ENCODE measurements around the gene CD109.

The CD109 gene

GRCh38 chr6:73695619-73696421, at the start of gene CD109:
Gene CD109 (plus strand): TSS chr6:73696203. CDS start chr6:73696216, 13 bp downstream.
- H3K9me3 ChIP-seq (ENCODE audit: control insufficient read depth, insufficient read depth, low read depth, low read length) = no peaks in the 10 kb centered on the region
- H3K27me3 ChIP-seq (ENCODE audit: control insufficient read depth, insufficient read depth, low read length) = no peaks in the 10 kb centered on the region; the same call in 1 of the 2 replicates
- H3K36me3 ChIP-seq (ENCODE audit: control insufficient read depth, insufficient read depth, low read length) = no peaks in the 10 kb centered on the region
- H3K4me3 ChIP-seq (ENCODE audit: low read depth, low read length) = peak within 1 kb of the TSS; percentile 63
- H3K9ac ChIP-seq (ENCODE audit: low read length) = peak within 1 kb of the TSS; percentile 62
- no peak within 1 kb of the TSS for H3K27ac ChIP-seq (ENCODE audit: low read depth, low read length)
- H3K4me1 ChIP-seq (ENCODE audit: control insufficient read depth, insufficient read depth, low read length) = peaks cover 23% of the 10 kb centered on the region

DNA sequence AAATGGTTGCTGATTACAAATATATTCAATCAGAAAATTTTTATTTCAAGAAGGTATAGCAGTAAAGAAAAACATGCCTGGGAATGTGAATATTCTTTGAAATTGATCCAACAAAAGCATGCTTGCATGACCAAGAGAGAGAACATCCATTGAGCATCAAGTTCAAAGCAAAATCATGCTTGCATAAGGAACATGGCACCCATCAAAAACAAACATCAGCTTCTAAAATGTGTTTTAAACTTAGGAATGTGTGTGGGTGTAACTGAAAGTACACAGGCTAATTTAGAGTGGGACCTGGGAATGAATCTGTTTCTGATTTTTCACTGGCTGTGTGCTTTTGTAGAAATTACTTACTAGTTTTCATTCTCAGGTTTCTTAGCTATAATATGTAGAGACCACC, 47.8 kb upstream of the CD109 start:
- H3K4me3 ChIP-seq (ENCODE audit: low read depth, low read length) = no peak overlapping the region
- no peak overlapping the region for H3K27ac ChIP-seq (ENCODE audit: low read depth, low read length)
- H3K9ac ChIP-seq (ENCODE audit: low read length) = no peak overlapping the region
- H3K27me3 ChIP-seq (ENCODE audit: control insufficient read depth, insufficient read depth, low read length) = no peaks in the 10 kb centered on the region
- H3K36me3 ChIP-seq (ENCODE audit: control insufficient read depth, insufficient read depth, low read length) = 0 out of 2 replicates have a peak, but pooled peaks cover 3% of the 10 kb centered on the region
- H3K4me1 ChIP-seq (ENCODE audit: control insufficient read depth, insufficient read depth, low read length) = peaks cover 4% of the 10 kb centered on the region; the same call in 1 of the 2 replicates
- no peaks in the 10 kb centered on the region for H3K9me3 ChIP-seq (ENCODE audit: control insufficient read depth, insufficient read depth, low read depth, low read length)

- Histone ChIP-seq H3K27ac (ENCODE audit: low read depth, low read length) (no peak overlapping the region), H3K4me3 (ENCODE audit: low read depth, low read length) (no peak overlapping the region), H3K27me3 (ENCODE audit: control insufficient read depth, insufficient read depth, low read length) (no peaks in the 10 kb centered on the region), H3K9me3 (ENCODE audit: control insufficient read depth, insufficient read depth, low read depth, low read length) (no peaks in the 10 kb centered on the region), H3K36me3 (ENCODE audit: control insufficient read depth, insufficient read depth, low read length) (0 out of 2 replicates have a peak, but pooled peaks cover 3% of the 10 kb centered on the region), H3K9ac (ENCODE audit: low read length) (no peak overlapping the region), H3K4me1 (ENCODE audit: control insufficient read depth, insufficient read depth, low read length) (peaks cover 6% of the 10 kb centered on the region)
These were observed 46.2 kb upstream of the CD109 start for GRCh38 chr6:73649783-73650182.

DNA sequence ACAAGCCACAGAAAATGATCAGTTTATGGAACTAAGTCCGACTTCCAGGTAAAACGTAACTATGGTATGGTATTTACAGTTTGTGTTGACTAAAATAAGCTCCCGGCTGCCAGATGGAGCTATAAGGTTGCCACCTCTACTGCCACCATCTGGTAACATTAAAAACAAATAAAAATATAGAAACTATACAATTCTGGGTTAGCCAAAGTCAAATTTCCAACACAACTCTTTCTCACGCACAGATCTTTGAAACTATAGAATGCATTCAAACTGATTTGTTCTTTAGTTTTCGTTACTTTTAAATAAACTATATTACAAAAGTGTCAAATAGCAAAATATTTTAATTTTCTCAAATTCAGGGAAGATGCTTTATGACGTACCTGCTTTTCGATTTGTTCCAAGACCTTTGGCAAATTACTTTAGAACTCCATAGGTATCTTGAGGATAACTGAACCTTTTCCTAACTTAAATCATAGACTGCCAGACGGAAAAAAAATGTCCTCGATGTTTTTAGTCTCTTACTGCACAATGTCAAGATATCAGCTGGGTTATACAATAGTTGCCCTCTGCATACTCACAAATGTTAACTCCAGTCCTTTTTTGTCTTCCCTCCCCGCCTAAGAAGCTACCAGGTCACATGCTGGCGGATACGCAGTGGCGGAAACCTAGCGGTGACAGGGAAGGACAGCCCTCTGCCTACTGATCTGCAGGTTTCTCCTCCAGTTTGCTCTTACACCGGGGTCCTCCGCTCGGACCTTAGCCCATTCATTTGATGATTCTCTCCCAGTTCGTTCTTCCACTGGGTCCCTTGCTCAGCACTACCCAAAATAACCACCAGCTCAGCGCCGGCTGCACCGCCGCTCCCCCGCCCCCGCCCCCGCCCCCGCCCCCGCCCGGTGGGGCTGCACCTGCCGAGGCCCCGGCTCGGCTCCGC, 43.1 kb upstream of the CD109 start:
- Histone ChIP-seq H3K36me3 (ENCODE audit: control insufficient read depth, insufficient read depth, low read length) (0 out of 2 replicates have a peak, but pooled peaks cover 3% of the 10 kb centered on the region), H3K9me3 (ENCODE audit: control insufficient read depth, insufficient read depth, low read depth, low read length) (no peaks in the 10 kb centered on the region), H3K27me3 (ENCODE audit: control insufficient read depth, insufficient read depth, low read length) (no peaks in the 10 kb centered on the region), H3K9ac (ENCODE audit: low read length) (peak overlapping the region; percentile 72), H3K4me3 (ENCODE audit: low read depth, low read length) (peak overlapping the region; percentile 87), H3K27ac (ENCODE audit: low read depth, low read length) (no peak overlapping the region; the same call in 1 of the 2 replicates), H3K4me1 (ENCODE audit: control insufficient read depth, insufficient read depth, low read length) (peaks cover 6% of the 10 kb centered on the region; the same call in 1 of the 2 replicates)

DNA sequence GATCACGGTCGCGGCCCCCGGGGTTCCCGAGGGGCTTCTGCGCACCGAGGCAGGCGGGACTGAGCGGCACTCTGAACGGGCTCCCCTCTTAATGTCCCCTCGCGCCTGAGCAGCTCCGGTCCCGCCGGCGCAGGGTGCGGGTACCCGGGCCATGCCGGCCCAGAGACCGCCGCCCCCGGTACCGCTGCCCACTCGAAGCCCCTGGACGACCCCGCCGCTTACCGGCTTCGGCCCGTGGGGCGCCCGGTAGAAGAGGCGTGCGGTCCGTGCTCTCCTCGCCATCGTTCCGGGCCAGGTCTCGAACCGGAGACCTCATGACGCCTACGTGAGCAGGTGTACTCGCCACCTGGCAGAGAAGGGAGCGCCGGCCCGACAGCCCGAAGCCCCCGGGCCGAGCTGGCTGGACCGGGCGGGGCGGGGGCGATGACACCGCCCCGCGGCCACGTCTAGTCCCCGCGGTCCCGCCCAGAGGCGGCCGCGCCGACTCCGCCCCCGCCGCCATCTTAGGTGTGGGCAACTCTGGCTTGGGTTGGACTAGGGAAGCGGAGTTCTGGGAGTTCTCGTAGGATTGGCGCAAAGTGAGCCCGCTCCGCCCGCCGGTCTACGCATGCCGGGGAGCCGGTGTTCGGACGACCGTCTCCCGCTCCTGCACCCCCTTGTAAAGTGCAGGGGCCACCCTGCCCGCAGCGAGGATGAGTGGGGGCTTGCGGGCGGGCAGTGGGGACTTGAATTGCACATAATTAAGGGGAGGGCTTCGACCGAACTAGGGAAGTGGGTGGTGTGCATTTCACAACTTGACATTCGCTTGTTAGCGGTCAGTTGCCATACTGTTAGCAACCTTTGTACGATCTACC, 42.2 kb upstream of the CD109 start, which contains the start of gene SLC17A5:
Gene SLC17A5 (minus strand): TSS at position 422 of the 854 bp plus-strand sequence. CDS start 106 bp downstream, at position 316.
- Histone ChIP-seq H3K36me3 (ENCODE audit: control insufficient read depth, insufficient read depth, low read length) (no peaks in the 10 kb centered on the region), H3K9ac (ENCODE audit: low read length) (peak within 1 kb of the TSS; percentile 84), H3K9me3 (ENCODE audit: control insufficient read depth, insufficient read depth, low read depth, low read length) (no peaks in the 10 kb centered on the region), H3K4me1 (ENCODE audit: control insufficient read depth, insufficient read depth, low read length) (peaks cover 6% of the 10 kb centered on the region; the same call in 1 of the 2 replicates), H3K27ac (ENCODE audit: low read depth, low read length) (peak within 1 kb of the TSS; percentile 77), H3K27me3 (ENCODE audit: control insufficient read depth, insufficient read depth, low read length) (no peaks in the 10 kb centered on the region), H3K4me3 (ENCODE audit: low read depth, low read length) (peak within 1 kb of the TSS; percentile 87)

DNA sequence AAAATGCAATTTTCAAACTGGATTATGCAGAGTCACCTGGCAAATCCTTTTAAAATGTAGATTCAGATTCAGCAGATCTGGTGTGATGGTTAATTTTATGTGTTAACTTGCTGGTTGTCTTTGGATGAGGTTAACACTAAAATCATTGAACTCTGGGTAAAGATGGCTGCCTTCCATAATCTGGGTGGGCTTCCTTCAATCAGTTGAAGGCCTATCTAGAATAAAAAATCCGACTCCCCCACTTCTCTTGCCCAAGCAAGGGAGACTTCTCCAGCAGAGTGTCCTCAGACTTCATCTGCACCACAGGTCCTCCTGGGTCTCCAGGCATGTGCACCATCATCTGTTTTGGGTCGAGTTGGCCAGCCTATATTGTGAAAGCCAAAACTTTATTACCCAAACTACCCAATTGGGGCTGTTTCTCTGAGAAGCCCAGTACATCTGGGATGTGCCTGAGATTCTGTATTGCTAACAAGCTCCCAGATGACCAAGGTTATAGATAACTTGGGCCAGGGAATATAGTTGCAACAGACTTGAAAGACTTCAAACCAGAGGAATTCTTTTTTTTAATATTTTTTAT, 40.6 kb upstream of the CD109 start:
- no peaks in the 10 kb centered on the region for H3K27me3 ChIP-seq (ENCODE audit: control insufficient read depth, insufficient read depth, low read length)
- peak overlapping the region; percentile 87; the same call in 1 of the 2 replicates for H3K4me3 ChIP-seq (ENCODE audit: low read depth, low read length)
- no peak overlapping the region for H3K27ac ChIP-seq (ENCODE audit: low read depth, low read length)
- no peak overlapping the region for H3K9ac ChIP-seq (ENCODE audit: low read length)
- H3K4me1 ChIP-seq (ENCODE audit: control insufficient read depth, insufficient read depth, low read length) = peaks cover 6% of the 10 kb centered on the region; the same call in 1 of the 2 replicates
- H3K36me3 ChIP-seq (ENCODE audit: control insufficient read depth, insufficient read depth, low read length) = no peaks in the 10 kb centered on the region
- peaks cover 2% of the 10 kb centered on the region; the same call in 1 of the 2 replicates for H3K9me3 ChIP-seq (ENCODE audit: control insufficient read depth, insufficient read depth, low read depth, low read length)

GRCh38 chr6:73656531-73657145, 39.4 kb upstream of the CD109 start:
- no peak overlapping the region for H3K9ac ChIP-seq (ENCODE audit: low read length)
- no peaks in the 10 kb centered on the region for H3K36me3 ChIP-seq (ENCODE audit: control insufficient read depth, insufficient read depth, low read length)
- H3K27me3 ChIP-seq (ENCODE audit: control insufficient read depth, insufficient read depth, low read length) = no peaks in the 10 kb centered on the region
- H3K4me1 ChIP-seq (ENCODE audit: control insufficient read depth, insufficient read depth, low read length) = peaks cover 6% of the 10 kb centered on the region; the same call in 1 of the 2 replicates
- no peak overlapping the region for H3K4me3 ChIP-seq (ENCODE audit: low read depth, low read length)
- no peak overlapping the region for H3K27ac ChIP-seq (ENCODE audit: low read depth, low read length)
- peaks cover 2% of the 10 kb centered on the region; the same call in 1 of the 2 replicates for H3K9me3 ChIP-seq (ENCODE audit: control insufficient read depth, insufficient read depth, low read depth, low read length)

DNA sequence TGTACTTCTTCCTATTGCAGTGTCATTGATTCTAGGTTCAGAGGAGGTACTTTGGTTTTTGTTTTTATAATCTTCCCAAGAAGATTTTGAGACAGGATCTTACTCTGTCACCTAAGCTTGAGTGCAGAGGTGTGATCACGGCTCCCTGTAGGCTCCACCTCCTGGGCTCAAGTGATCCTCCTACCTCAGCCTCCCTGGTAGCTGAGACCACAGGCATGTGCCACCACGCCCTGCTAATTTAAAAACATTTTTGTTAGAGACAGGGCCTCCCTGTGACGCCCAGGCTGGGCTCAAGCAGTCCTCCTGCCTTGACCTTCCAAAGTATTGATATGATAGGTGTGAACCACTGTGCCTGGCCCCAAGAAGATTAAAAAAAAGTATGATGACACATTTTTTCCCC, 38.8 kb upstream of the CD109 start:
- H3K9ac ChIP-seq (ENCODE audit: low read length) = no peak overlapping the region
- peaks cover 2% of the 10 kb centered on the region; the same call in 1 of the 2 replicates for H3K9me3 ChIP-seq (ENCODE audit: control insufficient read depth, insufficient read depth, low read depth, low read length)
- H3K36me3 ChIP-seq (ENCODE audit: control insufficient read depth, insufficient read depth, low read length) = no peaks in the 10 kb centered on the region
- no peak overlapping the region for H3K4me3 ChIP-seq (ENCODE audit: low read depth, low read length)
- no peak overlapping the region for H3K27ac ChIP-seq (ENCODE audit: low read depth, low read length)
- H3K27me3 ChIP-seq (ENCODE audit: control insufficient read depth, insufficient read depth, low read length) = no peaks in the 10 kb centered on the region
- peaks cover 6% of the 10 kb centered on the region; the same call in 1 of the 2 replicates for H3K4me1 ChIP-seq (ENCODE audit: control insufficient read depth, insufficient read depth, low read length)

- H3K27ac ChIP-seq (ENCODE audit: low read depth, low read length) = no peak overlapping the region
- H3K4me3 ChIP-seq (ENCODE audit: low read depth, low read length) = no peak overlapping the region
- no peak overlapping the region for H3K9ac ChIP-seq (ENCODE audit: low read length)
These were observed 31.3 kb upstream of the CD109 start for GRCh38 chr6:73664701-73665100.

More at GRCh38 chr6:73664701-73665100, 31.3 kb upstream of the CD109 start:
- H3K9me3 ChIP-seq (ENCODE audit: control insufficient read depth, insufficient read depth, low read depth, low read length) = no peaks in the 10 kb centered on the region
- 0 out of 2 replicates have a peak, but pooled peaks cover 3% of the 10 kb centered on the region for H3K27me3 ChIP-seq (ENCODE audit: control insufficient read depth, insufficient read depth, low read length)
- no peaks in the 10 kb centered on the region for H3K36me3 ChIP-seq (ENCODE audit: control insufficient read depth, insufficient read depth, low read length)
- no peaks in the 10 kb centered on the region for H3K4me1 ChIP-seq (ENCODE audit: control insufficient read depth, insufficient read depth, low read length)
